Measurements from ENCODE around the gene TLR8.

DNA sequence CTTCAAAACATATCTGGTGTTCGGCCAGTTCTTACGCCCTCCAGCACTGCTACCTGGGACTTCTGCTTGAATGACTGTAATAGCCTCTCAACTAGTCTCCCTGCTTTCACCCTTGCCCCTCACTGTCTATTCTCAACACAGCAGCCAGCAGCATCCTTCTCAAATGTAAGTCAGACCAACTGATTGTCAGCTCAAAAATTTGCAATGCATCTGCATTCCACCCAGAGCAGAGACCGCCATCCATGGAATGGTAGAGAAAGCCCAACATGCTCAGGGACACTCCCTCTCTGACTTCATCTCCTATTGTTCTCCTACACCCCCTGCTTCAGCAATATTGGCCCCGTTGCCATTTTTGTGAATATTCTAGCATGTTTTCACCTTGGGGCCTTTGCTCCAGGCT is 33.7 kb upstream of the TLR8 start:
- TF ChIP-seq EZH2phosphoT487 (IDR thresholded peaks at IDR 0.05; ENCODE audit: borderline replicate concordance, low read length): no peak
- TF ChIP-seq, protein P1, sequence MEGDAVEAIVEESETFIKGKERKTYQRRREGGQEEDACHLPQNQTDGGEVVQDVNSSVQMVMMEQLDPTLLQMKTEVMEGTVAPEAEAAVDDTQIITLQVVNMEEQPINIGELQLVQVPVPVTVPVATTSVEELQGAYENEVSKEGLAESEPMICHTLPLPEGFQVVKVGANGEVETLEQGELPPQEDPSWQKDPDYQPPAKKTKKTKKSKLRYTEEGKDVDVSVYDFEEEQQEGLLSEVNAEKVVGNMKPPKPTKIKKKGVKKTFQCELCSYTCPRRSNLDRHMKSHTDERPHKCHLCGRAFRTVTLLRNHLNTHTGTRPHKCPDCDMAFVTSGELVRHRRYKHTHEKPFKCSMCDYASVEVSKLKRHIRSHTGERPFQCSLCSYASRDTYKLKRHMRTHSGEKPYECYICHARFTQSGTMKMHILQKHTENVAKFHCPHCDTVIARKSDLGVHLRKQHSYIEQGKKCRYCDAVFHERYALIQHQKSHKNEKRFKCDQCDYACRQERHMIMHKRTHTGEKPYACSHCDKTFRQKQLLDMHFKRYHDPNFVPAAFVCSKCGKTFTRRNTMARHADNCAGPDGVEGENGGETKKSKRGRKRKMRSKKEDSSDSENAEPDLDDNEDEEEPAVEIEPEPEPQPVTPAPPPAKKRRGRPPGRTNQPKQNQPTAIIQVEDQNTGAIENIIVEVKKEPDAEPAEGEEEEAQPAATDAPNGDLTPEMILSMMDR (IDR thresholded peaks at IDR 0.05; ENCODE audit: low read depth, low read length, poor library complexity, severe bottlenecking): no peak
